Body of pancreas (tissue), 4 donors: ENCODE results near the gene EMP2. TPM values are rescaled to one million over a fixed set of nuclear protein-coding genes. Genes with fewer than 3 reads are reported as not detected.

Source experiments
- ATAC-seq: fragments of 150-250 bp; one replicate; pipeline ENCODE4 v1.9.1; 2016
- DNase-seq, 4 donors: peaks; one replicate each; pipeline ENCODE4 v3.0.0-alpha.2; 2019
- H3K27ac ChIP-seq, 4 donors: fragments of 200-600 bp; sonication (generic); 1 replicate in 3 of 4; 2 replicates in 1 of 4; pipeline versions ENCODE4 v1.5.1 to v1.6.1; 2016 to 2019; ENCODE audit warnings: mild to moderate bottlenecking in 1 of 4, mixed read lengths in 1 of 4, moderate library complexity in 1 of 4
- H3K27me3 ChIP-seq, 2 donors: fragments of 200-600 bp; sonication (generic); one replicate each; pipeline ENCODE4 v1.6.0; 2016; ENCODE audit warnings: mild to moderate bottlenecking in 1 of 2
- H3K36me3 ChIP-seq, 2 donors: fragments of 200-600 bp; sonication (generic); replicated peaks in 1 of 2; 2 replicates each; pipeline ENCODE4 v1.5.1; 2016; ENCODE audit warnings: low read depth in 2 of 2; ENCODE audit not compliant: insufficient read depth in 1 of 2
- H3K4me1 ChIP-seq: fragments of 200-600 bp; sonication (generic); one replicate; pipeline ENCODE4 v1.6.0; 2016
- H3K4me3 ChIP-seq, 2 donors: fragments of 200-600 bp; sonication (generic); 1 replicate in 1 of 2; 2 replicates in 1 of 2; pipeline ENCODE4 v1.5.1; 2016 to 2019
- H3K9me3 ChIP-seq, 3 donors: fragments of 200-600 bp; sonication (generic); 1 replicate in 2 of 3; 2 replicates in 1 of 3; pipeline ENCODE4 v1.5.1; 2016
- CTCF ChIP-seq, 7 experiments: fragments of 450-650 bp in 4 of 7; fragments of 200-600 bp in 3 of 7; sonication (generic) in 3 of 7; IDR thresholded peaks; one replicate each; pipeline ENCODE4 v1.5.1; 2016 to 2019; ENCODE audit warnings: antibody characterized with exemption in 7 of 7
- POLR2A ChIP-seq, 3 donors: fragments of 450-650 bp; IDR thresholded peaks; one replicate each; pipeline ENCODE4 v1.6.1; 2016; ENCODE audit warnings: antibody characterized with exemption in 3 of 3, mild to moderate bottlenecking in 2 of 3
- WGBS, 2 donors: methylation state at CpG; one replicate each; pipeline ENCODE4 v1.1.5; 2017; 5-methylcytosine and 5-hydroxymethylcytosine counted together
- intact Hi-C: fragments of 100-400 bp; cut with DNase I; formaldehyde crosslinking; loops from one replicate; pipeline ENCODE4 v1.15.1; 2023
- total RNA-seq, 2 donors: library from RNA; depleted of rRNA; stranded (reverse); fragments of >200 nt; gene quantifications; one replicate each; pipeline ENCODE4 v1.1.0, GENCODE V29; 2016

The EMP2 gene
- total RNA-seq, 2 donors from 2014 or later = 8.6 to 17.9 TPM

DNA sequence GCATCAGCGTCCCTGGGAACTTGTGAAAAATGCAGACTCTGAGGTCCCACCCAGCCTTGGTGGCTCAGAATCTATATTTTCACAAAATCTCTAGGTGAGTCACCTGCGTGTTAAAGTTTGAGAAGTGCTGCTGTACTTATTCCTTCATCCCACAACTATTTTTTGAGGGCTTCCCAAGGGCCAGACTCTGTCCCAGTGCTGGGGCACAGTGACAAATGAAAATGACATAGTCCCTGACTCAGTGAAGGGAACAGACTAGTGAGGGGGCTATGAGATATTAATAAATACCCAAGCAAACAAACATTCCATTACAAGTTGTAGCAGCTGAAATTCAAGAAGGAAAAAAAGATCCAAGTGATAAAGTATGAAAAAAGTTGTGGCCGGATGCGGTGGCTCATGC, 9.9 kb upstream of the EMP2 start:
- Histone ChIP-seq H3K36me3 (no peaks in the 10 kb centered on the region), H3K9me3 (no peaks in the 10 kb centered on the region), H3K4me3 (no peak overlapping the region), H3K4me1 (no peaks in the 10 kb centered on the region), H3K27ac (no peak overlapping the region), H3K27me3 (no peaks in the 10 kb centered on the region)
- 49 to 62% methylated on average over 4 of the region's 4 CpGs for WGBS, 2 donors
- no peak for DNase-seq
- TF ChIP-seq CTCF (IDR thresholded peaks at IDR 0.05) = no peak
- TF ChIP-seq POLR2A (IDR thresholded peaks at IDR 0.05) = no peak
- ATAC-seq = no peak
- intact Hi-C loops = no loop called here

GRCh38 chr16:10589109-10589508, 8.7 kb upstream of the EMP2 start:
- 43 to 50% methylated on average over 5 of the region's 5 CpGs for WGBS, 2 donors
- Histone ChIP-seq H3K27me3 (no peaks in the 10 kb centered on the region), H3K27ac (no peak overlapping the region), H3K9me3 (no peaks in the 10 kb centered on the region), H3K4me1 (no peaks in the 10 kb centered on the region), H3K4me3 (no peak overlapping the region), H3K36me3 (no peaks in the 10 kb centered on the region)
- no peak for ATAC-seq
- intact Hi-C loops = no loop called here
- no peak for DNase-seq
- TF ChIP-seq CTCF (IDR thresholded peaks at IDR 0.05) = no peak
- no peak for TF ChIP-seq POLR2A (IDR thresholded peaks at IDR 0.05)

DNA sequence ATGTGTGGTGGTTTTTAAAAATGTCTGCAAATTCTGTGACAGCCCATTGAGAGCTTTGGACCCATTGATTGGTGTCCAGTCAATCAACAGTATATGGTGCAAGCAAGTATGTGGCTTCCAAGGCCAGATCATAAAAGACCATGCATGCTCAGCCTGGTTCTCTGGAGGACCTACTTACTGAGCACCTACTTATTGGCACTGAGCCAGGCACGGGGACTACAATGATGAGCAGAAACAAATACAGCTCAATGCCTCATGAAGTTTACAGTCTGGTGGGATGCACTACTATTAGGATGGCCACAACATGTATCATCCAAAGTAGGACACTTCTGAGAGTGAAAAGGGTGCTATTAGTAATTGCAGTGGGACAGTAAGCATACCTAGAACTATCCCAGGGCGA, 7.2 kb upstream of the EMP2 start:
- H3K9me3 ChIP-seq = no peaks in the 10 kb centered on the region
- TF ChIP-seq CTCF (IDR thresholded peaks at IDR 0.05) (no peak), POLR2A (IDR thresholded peaks at IDR 0.05) (no peak)

GRCh38 chr16:10584981-10585438, 4.6 kb upstream of the EMP2 start:
- H3K27ac ChIP-seq = no peak overlapping the region
- DNase-seq (no peak), ATAC-seq (no peak)
- TF ChIP-seq POLR2A (IDR thresholded peaks at IDR 0.05) (no peak), CTCF (IDR thresholded peaks at IDR 0.05) (no peak)
- WGBS, 2 donors = 45 to 50% methylated on average over 5 of the region's 5 CpGs
- H3K4me3 ChIP-seq = no peak overlapping the region
- intact Hi-C loops = no loop called here
- no peaks in the 10 kb centered on the region for H3K9me3 ChIP-seq
- peaks cover 10% of the 10 kb centered on the region for H3K4me1 ChIP-seq
- no peaks in the 10 kb centered on the region for H3K27me3 ChIP-seq
- H3K36me3 ChIP-seq = no peaks in the 10 kb centered on the region

More for the DNA sequence above, 7.2 kb upstream of the EMP2 start:
- ATAC-seq = no peak
- Histone ChIP-seq H3K27ac (no peak overlapping the region), H3K27me3 (no peaks in the 10 kb centered on the region), H3K4me3 (no peak overlapping the region), H3K36me3 (no peaks in the 10 kb centered on the region), H3K4me1 (no peaks in the 10 kb centered on the region)
- intact Hi-C loops = no loop called here
- no peak for DNase-seq
- 56 to 66% methylated on average over 2 of the region's 2 CpGs for WGBS, 2 donors

DNA sequence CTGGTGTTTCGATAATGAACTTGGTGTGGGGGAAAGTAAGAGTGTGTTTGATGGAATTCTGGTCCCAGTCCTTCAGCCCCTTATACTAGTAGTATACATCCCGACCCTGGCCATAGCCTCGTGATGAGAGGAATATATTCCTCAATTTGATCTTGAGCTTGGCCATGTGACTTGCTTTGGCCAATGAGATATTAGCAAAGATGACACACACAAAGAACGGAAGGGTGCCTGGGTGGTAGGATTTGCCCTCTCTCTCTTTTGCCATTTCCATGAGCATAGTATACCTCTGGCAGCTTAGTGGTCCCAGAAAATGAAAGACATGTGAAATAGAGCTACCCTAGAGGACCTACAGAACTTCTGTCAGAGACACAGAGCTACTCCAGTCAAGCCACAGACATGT, 2.9 kb upstream of the EMP2 start:
- TF ChIP-seq POLR2A (IDR thresholded peaks at IDR 0.05) = no peak
- no peak for TF ChIP-seq CTCF (IDR thresholded peaks at IDR 0.05)
- ATAC-seq (no peak), DNase-seq (no peak)
- H3K36me3 ChIP-seq = no peaks in the 10 kb centered on the region
- H3K4me1 ChIP-seq = peaks cover 26% of the 10 kb centered on the region
- 72 to 79% methylated on average over 4 of the region's 4 CpGs for WGBS, 2 donors
- no peaks in the 10 kb centered on the region for H3K9me3 ChIP-seq
- H3K27ac ChIP-seq = no peak overlapping the region
- H3K27me3 ChIP-seq = no peaks in the 10 kb centered on the region
- intact Hi-C loops = no loop called here
- no peak overlapping the region for H3K4me3 ChIP-seq
